Right cardiac atrium (tissue), 5 donors: ENCODE measurements around the gene CRB3. TPM values are rescaled to one million over a fixed set of nuclear protein-coding genes. Genes with fewer than 3 reads are reported as not detected.
A peak's percentile ranks its signal among the peaks of the same experiment; 100 is the strongest.

Experiments used
- ATAC-seq, 2 donors: fragments of 200-7000 bp; cut with Tn5 transposase; one replicate each; pipeline versions ENCODE4 v1.8.0 to v1.9.1; 2020; ENCODE audit warnings: moderate library complexity in 2 of 2, mild to moderate bottlenecking in 1 of 2
- DNase-seq, 3 donors: peaks; one replicate each; pipeline ENCODE4 v3.0.0-alpha.2; 2020
- H3K27ac ChIP-seq: one replicate; pipeline ENCODE4 v1.5.1; 2013; ENCODE audit warnings: mild to moderate bottlenecking, low read length, control low read depth, moderate library complexity
- H3K27me3 ChIP-seq: one replicate; pipeline ENCODE4 v1.6.1; 2013; ENCODE audit not compliant: control insufficient read depth, insufficient read depth
- H3K4me1 ChIP-seq: one replicate; pipeline ENCODE4 v1.6.1; 2013; ENCODE audit warnings: low read length; ENCODE audit not compliant: control insufficient read depth, insufficient read depth
- H3K4me3 ChIP-seq: one replicate; pipeline ENCODE4 v1.5.1; 2013; ENCODE audit warnings: low read length, control low read depth
- H3K9me3 ChIP-seq: one replicate; pipeline ENCODE4 v1.6.1; 2013; ENCODE audit warnings: low read length; ENCODE audit not compliant: control insufficient read depth
- WGBS: extraction: QIAGEN DNeasy Blood & Tissue Kit; methylation state at CpG from one replicate; pipeline ENCODE4 v1.1.7; 2013; 5-methylcytosine and 5-hydroxymethylcytosine counted together
- intact Hi-C, 4 donors: fragments of 100-400 bp; cut with DNase I; formaldehyde crosslinking; loops; one replicate each; pipeline versions ENCODE4 v1.11.0 to v1.14.0; 2022 to 2023
- polyA plus RNA-seq: library from polyadenylated mRNA; stranded (reverse); fragments of 200-250 nt; gene quantifications from one replicate; pipeline ENCODE4 v1.2.3, GENCODE V29; 2013
- total RNA-seq, 4 donors: library from RNA; stranded (reverse); fragmentation: NEBNext Ultra II Directional; extraction: Animal tissue kit (Norgen Biotek cat#: 25700); gene quantifications; one replicate each; pipeline ENCODE4 v1.2.1, GENCODE V29; 2021
- donor health status: healthy with polysubstance abuse.
- donor health status: DM: no; HTN: yes; CAD: no.
- donor health status: DM: no; HTN: no; CAD: no.
- donor health status: DM: no; HTN: yes; CAD: no; lungs with severe emphysema.
- donor health status: DM: yes; HTN: yes; CAD: no.

The CRB3 gene
- total and polyA plus RNA-seq, 5 donors = 0.11 TPM; not detected in 4

- Histone ChIP-seq H3K27me3 (no peaks in the 10 kb centered on the region), H3K27ac (no peak overlapping the region), H3K9me3 (no peaks in the 10 kb centered on the region), H3K4me3 (no peak overlapping the region), H3K4me1 (no peaks in the 10 kb centered on the region)
- WGBS = 75% methylated on average over 14 of the region's 14 CpGs
- DNase-seq (no peak), ATAC-seq (no peak)
- intact Hi-C loops = no loop called here
Measured at GRCh38 chr19:6471076-6471475, 7.0 kb downstream of the CRB3 start.

DNA sequence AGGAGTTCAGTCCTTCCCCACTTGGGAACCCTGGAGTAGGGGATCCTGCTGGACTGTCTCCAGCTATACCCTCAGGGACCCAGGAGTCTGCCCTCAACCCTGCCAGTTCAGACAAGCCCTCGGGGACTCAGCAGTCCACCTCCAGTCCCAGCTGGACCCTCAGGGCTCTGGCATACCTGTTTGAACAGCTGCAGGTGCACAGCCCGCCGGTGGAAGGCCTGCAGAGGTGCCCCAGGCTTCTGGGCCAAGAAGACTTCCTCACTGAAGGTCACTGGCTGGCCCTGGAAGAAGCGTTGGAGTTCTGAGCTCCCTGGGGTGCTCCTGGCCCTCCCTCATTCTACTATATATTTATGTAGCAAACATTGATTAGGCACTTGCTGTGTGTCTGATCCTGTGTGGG lies 8.6 kb downstream of the CRB3 start:
- no peaks in the 10 kb centered on the region for H3K9me3 ChIP-seq
- intact Hi-C loops = no loop called here
- WGBS = 71% methylated on average over 4 of the region's 4 CpGs
- DNase-seq (no peak), ATAC-seq (no peak)
- H3K27me3 ChIP-seq = no peaks in the 10 kb centered on the region
- no peaks in the 10 kb centered on the region for H3K4me1 ChIP-seq
- H3K4me3 ChIP-seq = no peak overlapping the region
- H3K27ac ChIP-seq = no peak overlapping the region

- Histone ChIP-seq H3K4me3 (no peak overlapping the region), H3K27ac (no peak overlapping the region), H3K4me1 (no peaks in the 10 kb centered on the region), H3K27me3 (no peaks in the 10 kb centered on the region), H3K9me3 (no peaks in the 10 kb centered on the region)
- DNase-seq (no peak), ATAC-seq (no peak)
- WGBS = 68% methylated on average over 9 of the region's 9 CpGs
- intact Hi-C loops = no loop called here
Measured at GRCh38 chr19:6473647-6474046, 9.6 kb downstream of the CRB3 start.

DNA sequence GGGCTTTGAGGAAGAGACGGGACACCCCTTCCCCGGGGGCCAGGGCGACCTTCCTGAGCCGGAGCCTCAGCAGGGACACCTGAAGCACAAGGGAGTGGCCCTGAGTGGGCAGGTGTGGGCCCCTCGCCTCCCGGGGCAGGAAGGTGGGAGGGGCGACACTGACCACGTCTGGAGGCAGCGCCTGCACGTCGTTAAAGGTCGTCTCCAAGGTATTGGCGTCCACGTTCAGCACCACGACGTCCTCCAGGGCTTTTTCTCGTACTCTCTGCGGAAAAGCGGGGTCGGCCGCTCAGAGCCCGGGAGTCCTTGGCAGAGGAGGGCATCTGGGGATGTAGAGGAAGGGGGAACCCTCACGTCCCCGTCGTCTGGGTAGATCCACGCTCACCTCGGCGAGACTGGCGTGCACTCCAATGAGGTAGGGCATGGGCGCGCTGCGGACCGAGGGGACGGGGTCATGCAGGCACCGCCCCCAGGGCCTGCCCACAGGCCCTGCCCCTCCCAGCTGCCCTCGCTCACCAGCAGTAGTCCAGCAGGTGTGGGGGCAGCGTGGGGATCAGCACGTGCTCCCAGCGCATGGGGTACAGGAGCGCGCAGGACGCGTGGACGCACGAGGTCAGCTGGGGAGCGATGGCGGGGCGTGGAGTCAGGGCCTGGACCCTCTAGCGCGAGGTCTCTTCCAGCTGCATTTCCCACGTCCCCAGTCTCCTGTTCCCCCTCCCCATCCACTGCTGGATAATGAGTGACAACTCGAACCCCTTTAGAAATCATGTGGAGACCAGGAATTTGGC lies 11.4 kb downstream of the CRB3 start:
- Histone ChIP-seq H3K4me3 (no peak overlapping the region), H3K9me3 (no peaks in the 10 kb centered on the region), H3K27me3 (no peaks in the 10 kb centered on the region), H3K27ac (no peak overlapping the region), H3K4me1 (no peaks in the 10 kb centered on the region)
- 12% methylated on average over 52 of the region's 52 CpGs for WGBS
- ATAC-seq (no peak), DNase-seq (no peak)
- intact Hi-C loops = no loop called here

DNA sequence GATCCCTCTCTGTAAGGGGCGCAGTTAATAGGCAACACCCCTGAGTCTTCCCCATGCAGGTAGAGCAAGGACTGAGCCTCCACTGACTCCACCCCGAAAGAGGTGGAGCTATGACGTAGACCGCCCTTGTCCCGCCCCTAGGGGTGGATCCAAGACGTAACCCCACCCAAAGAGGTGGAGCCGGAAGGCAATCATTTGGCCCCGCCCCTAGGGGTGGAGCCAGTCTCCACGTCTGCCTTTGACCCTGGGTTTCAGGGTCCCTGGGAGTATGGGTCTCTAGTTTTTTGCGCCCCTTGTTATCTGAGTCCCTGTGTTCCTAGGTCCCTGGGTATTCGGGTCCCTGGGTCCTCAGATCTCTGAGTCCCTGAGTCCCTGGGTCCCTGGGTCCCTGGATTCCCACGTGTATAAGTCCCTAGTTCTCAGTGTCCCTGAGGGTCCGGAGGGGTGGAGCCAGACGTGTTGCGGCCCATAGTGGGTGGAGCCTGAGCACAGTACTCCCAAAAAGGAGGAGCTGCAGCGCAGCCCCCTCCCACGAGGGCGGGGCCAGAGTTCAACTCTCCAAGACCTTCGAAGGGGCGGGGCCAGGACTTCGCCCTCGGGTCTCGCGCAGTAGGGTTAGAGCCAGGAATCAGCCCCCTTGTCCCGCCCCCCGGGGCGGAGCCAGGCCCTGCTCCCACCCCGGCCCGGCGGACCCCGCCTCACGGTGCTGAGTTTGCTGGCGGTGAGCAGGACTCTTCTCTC lies 12.3 kb downstream of the CRB3 start:
- DNase-seq (peak in 2 of 3 donors; percentile 66 to 82), ATAC-seq (peak; percentile 69 to 80)
- intact Hi-C loops = no loop called here
- Histone ChIP-seq H3K9me3 (no peaks in the 10 kb centered on the region), H3K4me3 (peak overlapping the region; percentile 4), H3K27me3 (no peaks in the 10 kb centered on the region), H3K27ac (no peak overlapping the region), H3K4me1 (no peaks in the 10 kb centered on the region)
- 15% methylated on average over 33 of the region's 33 CpGs for WGBS

- WGBS = 22% methylated on average over 29 of the region's 29 CpGs
- H3K9me3 ChIP-seq = no peaks in the 10 kb centered on the region
- intact Hi-C loops = no loop called here
- ATAC-seq (no peak), DNase-seq (no peak)
- no peak overlapping the region for H3K27ac ChIP-seq
- H3K4me1 ChIP-seq = no peaks in the 10 kb centered on the region
- no peaks in the 10 kb centered on the region for H3K27me3 ChIP-seq
- H3K4me3 ChIP-seq = peak overlapping the region; percentile 4
Measured at GRCh38 chr19:6476896-6477431, 12.9 kb downstream of the CRB3 start.

- ATAC-seq (no peak), DNase-seq (no peak)
- Histone ChIP-seq H3K27me3 (no peaks in the 10 kb centered on the region), H3K9me3 (no peaks in the 10 kb centered on the region), H3K27ac (no peak overlapping the region), H3K4me3 (no peak overlapping the region), H3K4me1 (no peaks in the 10 kb centered on the region)
- intact Hi-C loops = no loop called here
- 81% methylated on average over 13 of the region's 13 CpGs for WGBS
Measured at GRCh38 chr19:6478815-6479214, 14.7 kb downstream of the CRB3 start.

DNA sequence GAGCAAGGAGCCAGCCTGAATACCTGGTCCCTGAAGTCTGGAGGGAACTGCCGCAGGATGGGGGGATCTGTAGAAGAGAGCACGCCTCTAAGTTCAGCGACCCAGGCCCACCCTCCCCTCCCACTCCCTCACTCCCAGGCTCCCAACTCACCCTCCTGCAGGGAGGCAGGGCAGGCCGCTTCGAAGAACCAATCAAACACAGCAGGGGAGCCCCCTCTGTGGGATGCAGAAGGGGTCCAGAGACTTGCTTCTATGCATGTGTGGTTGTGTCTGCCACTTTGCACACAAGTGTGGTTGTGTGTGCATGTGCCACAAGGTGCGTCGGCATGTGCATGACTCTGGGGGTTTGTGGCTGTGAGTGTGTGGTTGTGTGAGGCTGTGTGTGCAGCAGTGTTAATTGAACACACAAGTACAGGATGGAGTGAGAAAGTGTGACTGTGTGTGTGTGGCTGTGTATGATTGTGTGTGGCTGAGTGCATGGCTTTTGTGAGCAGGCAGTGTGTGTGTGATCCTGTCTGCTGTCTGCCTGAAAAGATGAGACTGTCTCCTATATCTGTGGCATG lies 15.8 kb downstream of the CRB3 start:
- DNase-seq = no peak
- ATAC-seq = no peak
- H3K4me3 ChIP-seq = no peak overlapping the region
- H3K27ac ChIP-seq = no peak overlapping the region
- no peaks in the 10 kb centered on the region for H3K4me1 ChIP-seq
- 58% methylated on average over 7 of the region's 7 CpGs for WGBS
- intact Hi-C loops = no loop called here
- no peaks in the 10 kb centered on the region for H3K27me3 ChIP-seq
- H3K9me3 ChIP-seq = no peaks in the 10 kb centered on the region

DNA sequence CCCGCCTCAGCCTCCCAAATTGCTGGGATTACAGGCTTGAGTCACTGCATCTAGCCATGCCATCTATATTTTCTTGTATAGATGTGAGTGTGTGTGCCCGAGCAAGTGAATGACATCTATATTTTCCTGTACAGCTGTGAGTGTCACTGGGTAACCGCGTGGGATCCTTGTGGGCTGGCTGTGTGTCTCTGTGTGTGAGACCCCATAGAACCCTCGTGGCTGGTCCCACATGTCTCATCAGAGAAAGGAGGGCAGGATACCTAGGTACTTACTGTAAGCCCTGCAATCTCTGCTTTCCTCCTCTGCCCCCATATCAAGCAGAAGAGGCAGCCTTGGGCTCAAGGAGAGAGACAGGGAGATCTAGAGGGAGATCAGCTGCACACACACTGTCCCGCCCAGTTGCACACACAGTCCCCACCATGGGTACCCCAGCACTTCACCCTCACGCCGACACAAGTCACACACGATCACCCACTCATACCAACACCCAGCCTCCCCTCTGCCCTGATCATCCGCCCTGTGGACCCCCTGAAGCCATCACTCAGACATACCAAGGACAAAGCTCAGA lies 16.9 kb downstream of the CRB3 start:
- intact Hi-C loops = no loop called here
- Histone ChIP-seq H3K27me3 (no peaks in the 10 kb centered on the region), H3K4me1 (no peaks in the 10 kb centered on the region), H3K27ac (no peak overlapping the region), H3K9me3 (no peaks in the 10 kb centered on the region), H3K4me3 (no peak overlapping the region)
- WGBS = 74% methylated on average over 10 of the region's 10 CpGs
- ATAC-seq (no peak), DNase-seq (no peak)

- peak in 2 of 3 donors; percentile 45 to 77 for DNase-seq
- no peak within 1 kb of the TSS for H3K27ac ChIP-seq
- no peaks in the 10 kb centered on the region for H3K4me1 ChIP-seq
- intact Hi-C loops = no loop called here
- ATAC-seq = peak in 1 of 2 donors; percentile 63
- H3K9me3 ChIP-seq = no peaks in the 10 kb centered on the region
- H3K27me3 ChIP-seq = no peaks in the 10 kb centered on the region
- 29% methylated on average over 24 of the region's 24 CpGs for WGBS
- no peak within 1 kb of the TSS for H3K4me3 ChIP-seq
Measured at GRCh38 chr19:6481541-6482342, 17.7 kb downstream of the CRB3 start, which contains the start of gene DENND1C. DENND1C (minus strand) TSS chr19:6481787; CDS start chr19:6481695, 92 bp downstream.
